Lower lobe of right lung (tissue), 2 donors: ENCODE data around the gene GAB2. TPM values are rescaled to one million over a fixed set of nuclear protein-coding genes. Genes with fewer than 3 reads are reported as not detected.
"Not testable (repeated sequence)": the region's sequence is repeated elsewhere in the genome, so short reads cannot be mapped to it uniquely, and the experiment has no call there.

ENCODE experiments used
- ATAC-seq, 2 donors: fragments of 200-7000 bp; cut with Tn5 transposase; one replicate each; pipeline ENCODE4 v1.9.1; 2020 to 2022; ENCODE audit warnings: mild to moderate bottlenecking in 2 of 2, moderate library complexity in 2 of 2
- DNase-seq: peaks from one replicate; pipeline ENCODE4 v3.0.0-alpha.2; 2020
- H3K27ac ChIP-seq: fragments of 200-600 bp; one replicate; pipeline ENCODE4 v1.8.0; 2022
- H3K27me3 ChIP-seq: fragments of 200-600 bp; one replicate; pipeline ENCODE4 v1.8.0; 2022; ENCODE audit warnings: low read depth
- H3K36me3 ChIP-seq: fragments of 200-600 bp; one replicate; pipeline ENCODE4 v1.8.0; 2022; ENCODE audit warnings: mild to moderate bottlenecking
- H3K4me1 ChIP-seq: fragments of 200-600 bp; one replicate; pipeline ENCODE4 v1.8.0; 2022
- H3K4me3 ChIP-seq: fragments of 200-600 bp; one replicate; pipeline ENCODE4 v1.8.0; 2022; ENCODE audit warnings: mild to moderate bottlenecking
- H3K9me3 ChIP-seq: fragments of 200-600 bp; one replicate; pipeline ENCODE4 v1.8.0; 2022
- CTCF ChIP-seq: fragments of 200-600 bp; IDR thresholded peaks from one replicate; pipeline ENCODE4 v1.8.0; 2022; ENCODE audit warnings: antibody characterized with exemption, mild to moderate bottlenecking
- intact Hi-C: fragments of 100-400 bp; cut with DNase I; formaldehyde crosslinking; loops from one replicate; pipeline ENCODE4 v1.11.0; 2022
- total RNA-seq: library from RNA; stranded (reverse); fragmentation: NEBNext Ultra II Directional; extraction: Animal tissue kit (Norgen Biotek cat#: 25700); gene quantifications from one replicate; pipeline ENCODE4 v1.2.1, GENCODE V29; 2021
- donor health status: DM: no; HTN: yes; CAD: no; lungs with severe emphysema.

GAB2 gene
- total RNA-seq, 1 donor from 2014 or later = 64.2 TPM

- DNase-seq = no peak
- Histone ChIP-seq H3K9me3 (no peaks in the 10 kb centered on the region), H3K4me1 (peaks cover under 1% of the 10 kb centered on the region), H3K27me3 (no peaks in the 10 kb centered on the region), H3K27ac (no peak overlapping the region), H3K36me3 (no peaks in the 10 kb centered on the region), H3K4me3 (no peak overlapping the region)
- intact Hi-C loops = no loop called here
- no peak for ATAC-seq
- no peak for TF ChIP-seq CTCF
These were observed 236.9 kb downstream of the GAB2 start for GRCh38 chr11:78180751-78181150.

GRCh38 chr11:78179459-78180071 is 238.1 kb downstream of the GAB2 start:
- Histone ChIP-seq H3K27me3 (no peaks in the 10 kb centered on the region), H3K36me3 (peaks cover under 1% of the 10 kb centered on the region), H3K27ac (no peak overlapping the region), H3K4me3 (no peak overlapping the region), H3K4me1 (no peaks in the 10 kb centered on the region), H3K9me3 (no peaks in the 10 kb centered on the region)
- TF ChIP-seq CTCF = no peak
- no peak for DNase-seq
- intact Hi-C loops = no loop called here
- peak; percentile 49 to 56 for ATAC-seq

GRCh38 chr11:78177216-78177615 is 240.4 kb downstream of the GAB2 start:
- Histone ChIP-seq H3K27me3 (no peaks in the 10 kb centered on the region), H3K4me1 (no peaks in the 10 kb centered on the region), H3K4me3 (no peak overlapping the region), H3K9me3 (no peaks in the 10 kb centered on the region), H3K27ac (no peak overlapping the region), H3K36me3 (peaks cover 20% of the 10 kb centered on the region)
- DNase-seq = no peak
- no peak for TF ChIP-seq CTCF
- ATAC-seq = no peak
- intact Hi-C loops = no loop called here

- Histone ChIP-seq H3K4me1 (no peaks in the 10 kb centered on the region), H3K36me3 (peaks cover 25% of the 10 kb centered on the region), H3K9me3 (no peaks in the 10 kb centered on the region), H3K27ac (no peak overlapping the region), H3K4me3 (no peak overlapping the region), H3K27me3 (no peaks in the 10 kb centered on the region)
- no peak for TF ChIP-seq CTCF
- no peak for DNase-seq
- intact Hi-C loops = no loop called here
- no peak for ATAC-seq
These were observed 240.9 kb downstream of the GAB2 start for GRCh38 chr11:78176605-78177141.

- DNase-seq, H3K9me3 ChIP-seq, H3K4me1 ChIP-seq, intact Hi-C loops, ATAC-seq, H3K27ac ChIP-seq, H3K4me3 ChIP-seq, H3K27me3 ChIP-seq: not testable (repeated sequence)
- H3K36me3 ChIP-seq = peaks cover 25% of the 10 kb centered on the region
These were observed 241.8 kb downstream of the GAB2 start for GRCh38 chr11:78175862-78176261.

- Histone ChIP-seq H3K27ac (no peak overlapping the region), H3K4me3 (no peak overlapping the region), H3K36me3 (peaks cover 25% of the 10 kb centered on the region), H3K27me3 (no peaks in the 10 kb centered on the region), H3K4me1 (peaks cover 17% of the 10 kb centered on the region), H3K9me3 (no peaks in the 10 kb centered on the region)
- TF ChIP-seq CTCF = no peak
- no peak for ATAC-seq
- intact Hi-C loops = no loop called here
- DNase-seq = no peak
These were observed 245.7 kb downstream of the GAB2 start for GRCh38 chr11:78171951-78172350.
